GOT3 (cell line): Measurements from ENCODE around the gene CCL2.
"Not testable (repeated sequence)": the region's sequence is repeated elsewhere in the genome, so short reads cannot be mapped to it uniquely, and the experiment has no call there.

Source experiments
- DNase-seq: peaks from one replicate; lab custom pipeline; 2025; ENCODE audit warnings: mixed read lengths; lab: John Stamatoyannopoulos, UW

The CCL2 gene

GRCh38 chr17:34254651-34255380, at the start of gene CCL2:
TSS of gene CCL2 (plus strand) at chr17:34255285. CDS start at chr17:34255350, 65 bp downstream.
- DNase-seq = peak; percentile 35

GRCh38 chr17:34205401-34205800, 49.7 kb upstream of the CCL2 start:
- DNase-seq = no peak

- no peak for DNase-seq
Measured at GRCh38 chr17:34206569-34206968, 48.5 kb upstream of the CCL2 start.

- DNase-seq = no peak
Measured at GRCh38 chr17:34207572-34207971, 47.5 kb upstream of the CCL2 start.

GRCh38 chr17:34218748-34219147, 36.3 kb upstream of the CCL2 start:
- no peak for DNase-seq

- DNase-seq = no peak
Measured at GRCh38 chr17:34219405-34219804, 35.7 kb upstream of the CCL2 start.

GRCh38 chr17:34220045-34220751, 34.9 kb upstream of the CCL2 start:
- no peak for DNase-seq

GRCh38 chr17:34220752-34221395, 34.2 kb upstream of the CCL2 start:
- DNase-seq = no peak

- DNase-seq = no peak
Measured at GRCh38 chr17:34221411-34221810, 33.7 kb upstream of the CCL2 start.

- no peak for DNase-seq
Measured at GRCh38 chr17:34222722-34223497, 32.2 kb upstream of the CCL2 start.

GRCh38 chr17:34225046-34225445, 30.0 kb upstream of the CCL2 start:
- no peak for DNase-seq

- no peak for DNase-seq
Measured at GRCh38 chr17:34226011-34226743, 28.9 kb upstream of the CCL2 start.

GRCh38 chr17:34226744-34227034, 28.4 kb upstream of the CCL2 start:
- DNase-seq = no peak

GRCh38 chr17:34227293-34227692, 27.8 kb upstream of the CCL2 start:
- not testable (repeated sequence) for DNase-seq

GRCh38 chr17:34227707-34228106, 27.4 kb upstream of the CCL2 start:
- no peak for DNase-seq

GRCh38 chr17:34228781-34229180, 26.3 kb upstream of the CCL2 start:
- DNase-seq = no peak

GRCh38 chr17:34230342-34230741, 24.7 kb upstream of the CCL2 start:
- DNase-seq = no peak

- no peak for DNase-seq
Measured at GRCh38 chr17:34234616-34235015, 20.5 kb upstream of the CCL2 start.

- no peak for DNase-seq
Measured at GRCh38 chr17:34235389-34236028, 19.6 kb upstream of the CCL2 start.

- DNase-seq = no peak
Measured at GRCh38 chr17:34236281-34236892, 18.7 kb upstream of the CCL2 start.

GRCh38 chr17:34237458-34237857, 17.6 kb upstream of the CCL2 start:
- DNase-seq = no peak
